Neuronal stem cell (in vitro differentiated cells): ENCODE results near the gene NMRAL1.

Experiments
- DNase-seq: peaks from one replicate; pipeline ENCODE4 v3.0.0-alpha.2; 2013; ENCODE audit warnings: low spot score
- H2AFZ ChIP-seq: one replicate; pipeline ENCODE4 v1.6.1; 2013; ENCODE audit warnings: mild to moderate bottlenecking, low read length, inconsistent platforms
- H2AK5ac ChIP-seq: 2 replicates; pipeline ENCODE4 v1.6.1; 2013; ENCODE audit warnings: low read depth, mild to moderate bottlenecking, inconsistent platforms, low read length, moderate library complexity, mixed read lengths
- H2BK120ac ChIP-seq: 2 replicates; pipeline ENCODE4 v1.6.1; 2013; ENCODE audit warnings: low read depth, mild to moderate bottlenecking, inconsistent platforms, low read length, moderate library complexity, mixed read lengths
- H2BK12ac ChIP-seq: one replicate; pipeline ENCODE4 v1.6.1; 2013; ENCODE audit warnings: low read length, inconsistent platforms
- H2BK15ac ChIP-seq: 2 replicates; pipeline ENCODE4 v1.6.1; 2013; ENCODE audit warnings: mild to moderate bottlenecking, low read length, inconsistent platforms, mixed read lengths
- H2BK5ac ChIP-seq: one replicate; pipeline ENCODE4 v1.6.1; 2013; ENCODE audit warnings: inconsistent platforms, mild to moderate bottlenecking, low read length, moderate library complexity
- H3K14ac ChIP-seq: one replicate; pipeline ENCODE4 v1.6.1; 2013; ENCODE audit warnings: low read length, inconsistent platforms
- H3K18ac ChIP-seq: 2 replicates; pipeline ENCODE4 v1.6.1; 2013; ENCODE audit warnings: low read length, inconsistent platforms
- H3K23ac ChIP-seq: 2 replicates; pipeline ENCODE4 v1.6.1; 2013; ENCODE audit warnings: low read depth, mild to moderate bottlenecking, mixed read lengths, low read length, inconsistent platforms; ENCODE audit not compliant: poor library complexity
- H3K27ac ChIP-seq: replicated peaks from 3 replicates; pipeline ENCODE4 v1.5.1; 2013; ENCODE audit warnings: low read length, inconsistent platforms
- H3K27me3 ChIP-seq, 3 experiments: 2 replicates each; pipeline ENCODE4 v1.6.1; 2013; ENCODE audit warnings: low read length in 3 of 3, mild to moderate bottlenecking in 2 of 3, inconsistent platforms in 1 of 3, low read depth in 1 of 3, mixed read lengths in 1 of 3, moderate library complexity in 1 of 3; ENCODE audit not compliant: control insufficient read depth in 3 of 3, insufficient read depth in 3 of 3
- H3K36me3 ChIP-seq, 2 donors: replicated peaks in 1 of 2; 2 replicates each; pipeline ENCODE4 v1.6.1; 2013; ENCODE audit warnings: low read length in 2 of 2; ENCODE audit not compliant: control insufficient read depth in 2 of 2, insufficient read depth in 2 of 2
- H3K4ac ChIP-seq: 2 replicates; pipeline ENCODE4 v1.6.1; 2013; ENCODE audit warnings: inconsistent platforms, mild to moderate bottlenecking, low read length, moderate library complexity
- H3K4me1 ChIP-seq, 2 donors: 1 replicate in 1 of 2; 2 replicates in 1 of 2; pipeline ENCODE4 v1.6.1; 2013; ENCODE audit warnings: low read length in 2 of 2, low read depth in 1 of 2; ENCODE audit not compliant: control insufficient read depth in 2 of 2, insufficient read depth in 1 of 2
- H3K4me2 ChIP-seq: one replicate; pipeline ENCODE4 v1.6.1; 2013; ENCODE audit warnings: mild to moderate bottlenecking, low read length, inconsistent platforms; ENCODE audit not compliant: insufficient read depth, poor library complexity, severe bottlenecking
- H3K4me3 ChIP-seq, 2 donors: 2 replicates each; pipeline ENCODE4 v1.5.1; 2013; ENCODE audit warnings: low read length in 2 of 2, mild to moderate bottlenecking in 2 of 2, inconsistent platforms in 1 of 2, moderate library complexity in 1 of 2
- H3K79me1 ChIP-seq: one replicate; pipeline ENCODE4 v1.6.1; 2013; ENCODE audit warnings: low read depth, mild to moderate bottlenecking, inconsistent platforms, low read length, moderate library complexity
- H3K9ac ChIP-seq: one replicate; pipeline ENCODE4 v1.6.1; 2013; ENCODE audit warnings: mild to moderate bottlenecking, low read depth, low read length, inconsistent platforms; ENCODE audit not compliant: poor library complexity
- H3K9me3 ChIP-seq, 2 donors: replicated peaks in 1 of 2; 2 replicates each; pipeline versions ENCODE3 to v1.6.1; 2013; ENCODE audit warnings: low read length in 2 of 2, mild to moderate bottlenecking in 2 of 2, inconsistent platforms in 1 of 2, low read depth in 1 of 2, mixed read lengths in 1 of 2, moderate library complexity in 1 of 2; ENCODE audit not compliant: control insufficient read depth in 2 of 2, insufficient read depth in 1 of 2
- H4K8ac ChIP-seq: one replicate; pipeline ENCODE4 v1.6.1; 2013; ENCODE audit warnings: low read depth, mild to moderate bottlenecking, inconsistent platforms, low read length, moderate library complexity
- H4K91ac ChIP-seq: one replicate; pipeline ENCODE4 v1.6.1; 2013; ENCODE audit warnings: low read length, low read depth, mild to moderate bottlenecking, inconsistent platforms; ENCODE audit not compliant: poor library complexity
- WGBS, 2 donors: extraction: QIAGEN DNeasy Blood & Tissue Kit; methylation state at CpG; one replicate each; pipeline ENCODE4 v1.1.7; 2013; ENCODE audit warnings: missing lambda C conversion rate in 2 of 2, mixed read lengths in 1 of 2; ENCODE audit not compliant: insufficient read length in 2 of 2, insufficient replicate concordance in 1 of 2; ENCODE audit errors: extremely low coverage in 2 of 2; 5-methylcytosine and 5-hydroxymethylcytosine counted together

The NMRAL1 gene

DNA sequence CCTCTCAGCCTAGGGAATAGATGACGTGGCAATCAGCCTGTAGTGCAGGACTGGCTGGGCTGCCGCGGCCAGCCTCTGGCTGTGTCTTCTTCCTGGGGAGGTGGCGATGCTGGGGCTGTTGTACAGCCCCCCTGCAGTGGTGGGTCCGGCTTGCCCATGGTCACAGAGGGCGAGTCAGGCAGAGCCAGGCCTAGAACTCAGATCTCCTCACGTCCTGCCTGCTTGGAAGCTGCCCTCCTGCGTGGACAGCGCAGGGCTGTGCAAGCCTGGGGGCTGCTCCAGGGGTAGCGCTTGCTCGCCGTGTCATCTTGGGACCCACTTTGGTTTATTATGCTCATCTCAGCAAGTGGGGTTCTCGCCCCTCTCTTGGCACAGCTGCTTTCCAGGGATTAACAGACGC, 19.3 kb downstream of the NMRAL1 start:
- H3K9me3 ChIP-seq: no peaks in the 10 kb centered on the region
- H2AK5ac ChIP-seq: no peak overlapping the region
- no peak for DNase-seq
- H3K14ac ChIP-seq: no peak overlapping the region
- WGBS, 2 donors: no CpG with 5 or more reads among the region's 14 CpGs
- H3K18ac ChIP-seq: peak overlapping the region; percentile 8
- H3K27me3 ChIP-seq: no peaks in the 10 kb centered on the region
- H3K36me3 ChIP-seq: peaks cover 25 to 91% of the 10 kb centered on the region in 2 donors
- peak overlapping the region in 1 of 2 donors; percentile 35 for H3K4me3 ChIP-seq
- H3K79me1 ChIP-seq: peaks cover 3% of the 10 kb centered on the region
- H3K4ac ChIP-seq: no peak overlapping the region
- no peak overlapping the region for H2BK5ac ChIP-seq
- H2BK15ac ChIP-seq: no peak overlapping the region
- H3K4me2 ChIP-seq: no peak overlapping the region
- no peak overlapping the region for H2BK12ac ChIP-seq
- no peak overlapping the region for H3K27ac ChIP-seq
- H3K9ac ChIP-seq: peak overlapping the region; percentile 63
- H4K91ac ChIP-seq: no peak overlapping the region
- no peak overlapping the region for H2BK120ac ChIP-seq
- H3K4me1 ChIP-seq: peaks cover 0 to 2% of the 10 kb centered on the region in 2 donors
- H4K8ac ChIP-seq: no peak overlapping the region
- H3K23ac ChIP-seq: peak overlapping the region; percentile 34
- no peak overlapping the region for H2AFZ ChIP-seq

DNA sequence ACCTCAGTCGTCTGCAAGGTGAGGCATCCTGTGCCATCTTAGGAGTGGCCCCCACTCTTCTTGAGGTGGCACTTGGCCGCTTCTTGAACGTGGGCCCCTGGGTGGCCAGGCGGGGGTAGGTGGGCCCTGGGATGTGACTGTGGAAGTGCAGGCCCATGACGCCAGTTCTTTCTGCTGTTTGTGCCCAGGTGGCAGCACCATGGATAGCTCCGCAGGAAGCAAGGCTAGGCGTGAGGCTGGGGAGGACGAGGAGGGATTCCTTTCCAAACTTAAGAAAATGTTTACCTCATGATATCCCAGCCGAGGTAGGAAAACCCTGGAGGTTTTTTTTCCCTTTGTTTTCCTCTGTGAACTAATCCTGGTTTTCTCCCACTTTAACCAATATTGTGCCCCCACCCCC, 19.8 kb downstream of the NMRAL1 start:
- Histone ChIP-seq H3K27me3 (no peaks in the 10 kb centered on the region), H2AFZ (no peak overlapping the region), H3K18ac (no peak overlapping the region), H3K36me3 (peaks cover 27 to 92% of the 10 kb centered on the region in 2 donors), H3K79me1 (peaks cover 3% of the 10 kb centered on the region), H2BK15ac (no peak overlapping the region), H3K27ac (no peak overlapping the region), H3K4ac (no peak overlapping the region), H2AK5ac (no peak overlapping the region), H4K91ac (no peak overlapping the region), H2BK5ac (no peak overlapping the region), H4K8ac (no peak overlapping the region), H3K9ac (no peak overlapping the region), H2BK12ac (no peak overlapping the region), H3K4me3 (no peak overlapping the region), H2BK120ac (no peak overlapping the region), H3K4me1 (peaks cover 0 to 2% of the 10 kb centered on the region in 2 donors), H3K23ac (no peak overlapping the region), H3K4me2 (no peak overlapping the region), H3K14ac (no peak overlapping the region), H3K9me3 (no peaks in the 10 kb centered on the region)
- WGBS, 2 donors: no CpG with 5 or more reads among the region's 9 CpGs
- DNase-seq: no peak

DNA sequence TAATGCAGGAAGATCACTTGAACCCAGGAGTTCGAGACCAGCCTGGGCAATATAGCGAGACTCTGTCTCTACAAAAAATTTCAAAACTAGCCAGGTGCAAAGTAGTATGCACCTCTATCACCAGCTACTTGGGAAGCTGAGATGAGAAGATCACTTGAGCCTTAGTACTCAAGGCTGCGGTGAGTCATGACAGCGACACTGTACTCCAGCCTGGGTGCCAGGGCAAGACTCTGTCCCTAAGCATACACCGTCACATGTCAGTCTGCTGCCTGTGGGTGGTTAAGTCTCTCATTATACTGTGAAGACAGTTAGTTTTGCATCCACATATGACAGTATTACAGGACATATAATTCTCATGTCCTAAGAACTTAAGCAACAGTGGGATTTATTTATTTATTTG, 21.8 kb downstream of the NMRAL1 start:
- no peak overlapping the region for H3K14ac ChIP-seq

DNA sequence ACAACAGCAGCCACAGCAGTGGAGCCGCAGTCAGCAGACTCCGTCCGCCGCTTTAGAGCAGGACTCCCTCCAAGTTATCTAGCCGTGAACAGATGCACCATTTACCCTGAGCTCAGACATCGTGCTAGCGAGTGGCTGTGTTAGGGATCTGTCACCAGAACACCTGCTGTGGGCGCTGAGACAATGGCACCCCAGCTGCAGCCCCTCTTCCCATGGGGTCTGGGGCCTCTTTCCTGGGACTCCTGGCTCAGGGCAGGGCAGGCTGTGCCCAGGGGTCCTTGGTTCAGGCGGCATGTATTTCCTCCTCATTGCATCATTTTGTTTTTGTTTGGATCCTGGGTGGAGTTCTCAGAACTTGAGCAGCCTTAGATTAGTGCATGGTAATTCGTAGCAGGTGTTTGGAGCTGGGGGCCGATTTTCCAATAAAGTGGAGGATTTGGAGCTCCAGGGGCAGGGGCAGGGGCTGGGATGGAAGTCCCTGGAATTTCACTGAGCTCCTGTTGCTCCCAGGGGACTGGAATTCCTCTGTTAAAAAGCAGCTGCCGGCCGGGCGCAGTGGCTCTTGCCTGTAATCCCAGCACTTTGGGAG, 23.4 kb downstream of the NMRAL1 start:
- no peak for DNase-seq
- no peak overlapping the region for H3K18ac ChIP-seq
- H3K79me1 ChIP-seq: peaks cover 3% of the 10 kb centered on the region
- H2AK5ac ChIP-seq: no peak overlapping the region
- H3K4me2 ChIP-seq: no peak overlapping the region
- H3K27ac ChIP-seq: no peak overlapping the region
- no peak overlapping the region for H3K4me3 ChIP-seq
- no peaks in the 10 kb centered on the region for H3K9me3 ChIP-seq
- no peaks in the 10 kb centered on the region for H3K27me3 ChIP-seq
- H3K14ac ChIP-seq: peak overlapping the region; percentile 8
- no peak overlapping the region for H3K9ac ChIP-seq
- WGBS, 2 donors: no CpG with 5 or more reads among the region's 14 CpGs
- no peak overlapping the region for H2BK5ac ChIP-seq
- H4K8ac ChIP-seq: no peak overlapping the region
- H3K23ac ChIP-seq: no peak overlapping the region
- H2BK15ac ChIP-seq: no peak overlapping the region
- H3K4me1 ChIP-seq: peaks cover 0 to 2% of the 10 kb centered on the region in 2 donors
- H3K36me3 ChIP-seq: peaks cover 40 to 93% of the 10 kb centered on the region in 2 donors
- no peak overlapping the region for H2BK12ac ChIP-seq
- H3K4ac ChIP-seq: no peak overlapping the region
- no peak overlapping the region for H4K91ac ChIP-seq
- no peak overlapping the region for H2AFZ ChIP-seq
- H2BK120ac ChIP-seq: no peak overlapping the region

More for the DNA sequence above, 21.8 kb downstream of the NMRAL1 start:
- Histone ChIP-seq H3K36me3 (peaks cover 35 to 92% of the 10 kb centered on the region in 2 donors), H3K4me1 (peaks cover 0 to 2% of the 10 kb centered on the region in 2 donors), H3K4me2 (no peak overlapping the region), H2BK5ac (no peak overlapping the region), H2BK120ac (no peak overlapping the region), H3K18ac (no peak overlapping the region), H3K9me3 (no peaks in the 10 kb centered on the region), H2AFZ (no peak overlapping the region), H3K4me3 (no peak overlapping the region), H3K9ac (no peak overlapping the region), H3K23ac (no peak overlapping the region), H4K8ac (no peak overlapping the region), H2BK15ac (no peak overlapping the region), H2BK12ac (no peak overlapping the region), H3K4ac (no peak overlapping the region), H3K79me1 (peaks cover 3% of the 10 kb centered on the region), H2AK5ac (no peak overlapping the region), H3K27ac (no peak overlapping the region), H4K91ac (no peak overlapping the region), H3K27me3 (no peaks in the 10 kb centered on the region)
- no CpG with 5 or more reads among the region's 5 CpGs for WGBS, 2 donors
- DNase-seq: no peak
